MCF 10A (cell line): ENCODE data around the gene PGC. TPM values are rescaled to one million over a fixed set of nuclear protein-coding genes. Genes with fewer than 3 reads are reported as not detected.

Experiments
- BruUV-seq: library from RNA; stranded (reverse); fragments of 400-500 nt; replicated peaks from 2 replicates; lab custom pipeline; 2021; lab: Mats Ljungman, UMichigan
- CTCF ChIA-PET: fragments of 300-600 bp; sonication (Branson Sonifier 250); formaldehyde crosslinking; extraction: SDS; loops from one replicate; lab custom pipeline; 2021; ENCODE audit warnings: antibody characterized with exemption, inconsistent platforms; lab: Yijun Ruan, JAX
- POLR2A ChIA-PET: fragments of 300-600, 350-650 bp; sonication (Branson Sonifier 250); formaldehyde crosslinking; extraction: SDS; loops from one replicate; lab custom pipeline; 2020; ENCODE audit warnings: antibody characterized with exemption, inconsistent platforms; lab: Yijun Ruan, JAX
- DNase-seq: peaks from one replicate; pipeline ENCODE4 v3.0.0-alpha.2; 2018; ENCODE audit not compliant: unreplicated experiment
- H3K27ac Mint-ChIP-seq: one replicate; pipeline ENCODE4 v1.8.0; 2022; ENCODE audit warnings: mild to moderate bottlenecking, low read depth, mixed read lengths; ENCODE audit not compliant: unreplicated experiment
- H3K27me3 Mint-ChIP-seq: one replicate; pipeline ENCODE4 v1.8.0; 2022; ENCODE audit warnings: mixed read lengths; ENCODE audit not compliant: insufficient read depth, unreplicated experiment
- H3K36me3 Mint-ChIP-seq: one replicate; pipeline ENCODE4 v1.8.0; 2022; ENCODE audit warnings: mild to moderate bottlenecking, moderate library complexity, mixed read lengths; ENCODE audit not compliant: insufficient read depth, unreplicated experiment
- H3K4me1 Mint-ChIP-seq: one replicate; pipeline ENCODE4 v1.8.0; 2022; ENCODE audit warnings: mixed read lengths; ENCODE audit not compliant: insufficient read depth, unreplicated experiment
- H3K4me3 Mint-ChIP-seq: one replicate; pipeline ENCODE4 v1.8.0; 2022; ENCODE audit warnings: mild to moderate bottlenecking, moderate library complexity, mixed read lengths; ENCODE audit not compliant: unreplicated experiment
- H3K9me3 Mint-ChIP-seq: one replicate; pipeline ENCODE4 v1.8.0; 2022; ENCODE audit warnings: mixed read lengths; ENCODE audit not compliant: unreplicated experiment
- CTCF ChIP-seq: fragments of 200-600 bp; IDR thresholded peaks from one replicate; pipeline ENCODE4 v1.8.0; 2022; ENCODE audit warnings: antibody characterized with exemption, mild to moderate bottlenecking; ENCODE audit not compliant: unreplicated experiment
- intact Hi-C: fragments of 100-400 bp; cut with micrococcal nuclease; formaldehyde crosslinking; loops from 2 replicates; pipeline ENCODE4 v1.14.1; 2022
- total RNA-seq: library from RNA; stranded (reverse); gene quantifications from 2 replicates; pipeline ENCODE4 v1.2.3, GENCODE V29; 2022

PGC gene
- total RNA-seq, 1 experiment from 2014 or later = not detected

DNA sequence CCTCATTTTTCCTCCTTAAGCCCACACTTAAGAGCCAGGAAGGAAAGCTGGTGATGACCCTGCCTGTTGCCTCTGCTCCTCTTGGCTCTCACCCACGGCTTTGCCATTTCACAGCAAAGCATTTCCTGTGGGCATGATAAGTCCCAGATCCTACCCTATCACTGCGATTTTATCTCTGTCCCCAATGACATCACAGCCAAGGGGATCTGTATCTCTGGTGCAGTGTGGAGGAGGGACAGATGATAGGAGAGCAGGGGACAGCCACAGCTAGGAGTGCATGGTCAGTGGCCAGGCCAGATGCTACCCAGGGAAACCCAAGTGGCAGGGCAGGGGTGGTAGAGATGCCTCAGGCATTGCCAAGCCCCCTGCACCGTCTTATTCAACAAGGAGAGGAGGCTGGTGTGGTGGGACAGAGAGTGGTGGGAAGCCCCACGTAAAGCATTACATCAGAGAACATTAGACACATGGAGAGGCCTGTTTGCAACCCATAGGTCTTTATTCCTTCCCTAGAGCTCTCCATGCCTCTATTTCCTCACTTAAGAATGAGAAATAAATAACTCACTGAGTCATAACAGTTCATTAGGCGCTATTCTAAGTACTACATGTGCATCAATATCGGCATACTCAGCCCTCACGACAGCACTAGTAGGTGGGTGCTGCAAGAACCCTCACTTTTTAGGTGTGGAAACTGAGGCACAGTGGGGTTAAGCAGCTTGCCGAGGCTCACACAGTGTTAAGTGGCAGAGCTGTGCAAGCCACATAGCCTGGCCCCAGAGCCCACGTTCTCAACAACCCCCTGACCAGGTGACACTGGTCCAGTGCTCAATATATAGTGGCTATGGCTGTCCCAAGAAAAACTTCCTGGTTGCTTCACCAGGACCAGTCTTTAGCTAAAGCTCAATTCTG lies 16.4 kb downstream of the PGC start:
- ChIA-PET CTCF (interaction anchor here (0.9 to 1.1 kb wide), 2 partner anchors 42 to 56 kb away, joined by 3 read pairs; partner anchors contain the start of gene TOMM6), POLR2A (interaction anchor here (1.1 to 5.9 kb wide), 3 partner anchors 8 to 57 kb away, joined by 3 to 98 read pairs (median 9); partner anchors contain the start of gene TOMM6)
- no TSS peak for BruUV-seq
- intact Hi-C loops = no loop called here
- Mint-ChIP-seq H3K9me3 (no peaks in the 10 kb centered on the region), H3K36me3 (no peaks in the 10 kb centered on the region), H3K4me3 (peak overlapping the region; percentile 62), H3K27me3 (no peaks in the 10 kb centered on the region), H3K4me1 (peaks cover 20% of the 10 kb centered on the region), H3K27ac (peak overlapping the region; percentile 73)
- no peak for DNase-seq
- TF ChIP-seq CTCF = no peak

DNA sequence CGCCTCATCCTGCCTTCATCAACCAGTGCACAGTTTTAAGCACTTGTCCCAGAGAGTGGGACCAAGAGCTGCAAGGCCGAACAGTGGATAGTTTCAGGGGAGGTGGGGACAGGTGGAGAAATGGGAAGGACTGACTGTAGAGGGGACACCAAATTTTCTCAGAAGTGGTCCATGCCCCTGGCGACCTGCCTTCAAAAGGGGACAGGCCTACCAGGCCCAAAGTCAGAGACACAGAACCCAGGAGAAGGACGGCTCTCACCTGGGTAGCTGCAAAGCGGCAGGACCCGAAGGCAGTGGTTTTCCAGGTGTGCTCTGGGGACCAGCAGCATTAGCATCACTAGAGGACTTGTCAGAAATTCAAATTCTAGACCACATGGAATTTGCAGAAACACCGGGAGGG lies 17.6 kb downstream of the PGC start:
- ChIA-PET CTCF (interaction anchor here (1.1 kb wide), 1 partner anchor 58 kb away, joined by 3 read pairs; the partner anchor contains the start of gene TOMM6), POLR2A (interaction anchor here (0.5 to 0.6 kb wide), 2 partner anchors 11 to 1897 kb away, joined by 3 read pairs; no protein-coding TSS in a partner anchor)
- DNase-seq = no peak
- Mint-ChIP-seq H3K9me3 (no peaks in the 10 kb centered on the region), H3K27me3 (no peaks in the 10 kb centered on the region), H3K27ac (no peak overlapping the region), H3K36me3 (no peaks in the 10 kb centered on the region), H3K4me1 (peaks cover 26% of the 10 kb centered on the region), H3K4me3 (no peak overlapping the region)
- no peak for TF ChIP-seq CTCF
- BruUV-seq = no TSS peak
- intact Hi-C loops = no loop called here

- H3K27me3 Mint-ChIP-seq = no peaks in the 10 kb centered on the region
- intact Hi-C loops = no loop called here
- H3K4me1 Mint-ChIP-seq = peaks cover 30% of the 10 kb centered on the region
- no TSS peak for BruUV-seq
- no peak for DNase-seq
- ChIA-PET POLR2A (interaction anchor here (0.6 kb wide), 1 partner anchor 1898 kb away, joined by 3 read pairs; no protein-coding TSS in a partner anchor), CTCF (no interaction called here)
- no peak overlapping the region for H3K4me3 Mint-ChIP-seq
- no peaks in the 10 kb centered on the region for H3K9me3 Mint-ChIP-seq
- H3K36me3 Mint-ChIP-seq = no peaks in the 10 kb centered on the region
- no peak overlapping the region for H3K27ac Mint-ChIP-seq
- no peak for TF ChIP-seq CTCF
These were observed 18.2 kb downstream of the PGC start for GRCh38 chr6:41728954-41729353.
